Measurements from ENCODE around the gene ZNF619.
A peak's percentile ranks its signal among the peaks of the same experiment; 100 is the strongest.
"Not testable (repeated sequence)": the region's sequence is repeated elsewhere in the genome, so short reads cannot be mapped to it uniquely, and the experiment has no call there.

The ZNF619 gene

DNA sequence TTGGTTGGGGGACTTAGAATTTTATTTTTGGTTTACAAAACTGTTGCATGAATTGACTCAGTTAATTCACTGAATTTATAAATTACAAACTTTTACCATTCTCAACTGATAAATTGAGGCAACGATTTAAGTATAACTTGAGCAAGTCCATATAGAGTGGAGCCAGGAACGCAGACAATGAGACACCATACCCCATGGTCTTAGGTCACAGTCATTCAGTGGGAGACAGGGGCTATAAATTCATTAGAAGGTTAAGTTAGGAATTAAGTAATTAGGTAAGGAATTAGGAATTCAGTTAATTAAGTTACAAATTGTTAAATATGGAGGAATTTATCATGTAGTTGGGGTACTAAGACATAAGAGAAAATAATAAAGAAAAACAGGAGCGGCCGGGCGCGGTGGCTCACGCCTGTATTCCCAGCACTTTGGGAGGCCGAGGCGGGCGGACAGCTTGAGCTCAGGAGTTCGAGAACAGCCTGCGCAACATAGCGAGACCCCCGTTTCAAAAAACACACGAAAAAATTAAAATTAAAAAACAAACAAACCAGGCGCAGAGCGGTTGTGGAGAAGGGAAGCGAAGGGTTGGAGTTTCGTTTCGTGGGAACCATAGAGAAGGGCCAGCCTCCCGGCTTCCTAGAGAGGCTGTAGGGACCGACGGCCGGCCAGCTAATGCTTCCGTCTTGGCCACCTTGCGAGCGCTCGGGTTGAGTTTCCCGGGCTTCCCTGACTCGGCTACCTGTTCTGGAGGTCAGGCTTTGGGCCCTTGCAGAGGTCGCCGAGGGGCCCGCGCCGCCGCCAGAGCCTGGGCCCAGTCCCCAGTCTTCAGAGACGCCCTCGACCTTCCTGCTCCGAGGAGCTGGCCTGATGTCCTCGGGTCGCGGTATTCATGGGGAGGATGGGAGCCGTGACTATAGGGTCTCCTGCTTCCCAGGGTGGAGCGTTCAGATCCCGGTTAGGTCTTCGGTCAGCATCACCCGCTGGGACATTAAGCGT is at the start of gene ZNF619:
TSS of gene ZNF619 (plus strand) at position 645 of the 993 bp plus-strand sequence. CDS start 858 bp downstream, outside the sequence.
- peak; percentile 52 to 71 (median 64) for DNase-seq

DNA sequence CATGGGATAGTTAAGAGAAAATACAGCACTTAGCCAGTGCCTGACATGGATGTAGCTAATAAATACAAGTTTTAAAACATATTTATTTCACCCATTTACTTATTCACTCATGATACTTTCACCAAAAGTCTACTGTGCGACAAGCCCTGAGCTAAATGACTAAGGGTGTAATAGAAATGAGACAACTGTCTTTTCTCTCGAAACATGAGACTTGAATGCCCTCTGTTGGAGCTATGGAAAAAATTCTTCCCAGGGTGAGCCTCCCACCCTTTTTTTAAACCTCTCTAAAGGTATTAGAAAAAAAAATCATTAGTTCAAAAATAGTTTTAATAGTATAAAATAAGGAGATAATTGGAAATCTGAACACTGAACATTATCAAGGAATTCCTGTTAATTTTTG is 44.1 kb upstream of the ZNF619 start:
- peak in 1 of 3 experiments; percentile 0 for DNase-seq

DNA sequence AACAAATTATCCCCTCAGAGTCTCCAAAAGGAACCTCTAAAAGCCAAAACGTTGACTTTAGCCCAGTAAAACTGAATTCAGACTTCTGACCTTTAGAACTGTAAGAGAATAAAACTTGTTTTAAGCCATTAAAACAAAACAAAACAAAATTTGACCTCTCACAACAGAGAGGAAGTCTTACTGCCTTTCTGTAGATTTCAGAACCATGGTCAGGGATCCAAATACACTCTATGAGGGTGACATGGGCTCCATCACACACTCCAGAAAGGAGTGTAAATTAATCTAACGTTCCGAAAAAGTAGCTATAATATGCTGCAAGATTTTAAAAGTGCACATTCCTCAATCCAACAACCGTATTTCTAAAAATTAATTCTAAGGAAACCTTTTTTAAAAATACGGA is 39.0 kb upstream of the ZNF619 start:
- DNase-seq: no peak

DNA sequence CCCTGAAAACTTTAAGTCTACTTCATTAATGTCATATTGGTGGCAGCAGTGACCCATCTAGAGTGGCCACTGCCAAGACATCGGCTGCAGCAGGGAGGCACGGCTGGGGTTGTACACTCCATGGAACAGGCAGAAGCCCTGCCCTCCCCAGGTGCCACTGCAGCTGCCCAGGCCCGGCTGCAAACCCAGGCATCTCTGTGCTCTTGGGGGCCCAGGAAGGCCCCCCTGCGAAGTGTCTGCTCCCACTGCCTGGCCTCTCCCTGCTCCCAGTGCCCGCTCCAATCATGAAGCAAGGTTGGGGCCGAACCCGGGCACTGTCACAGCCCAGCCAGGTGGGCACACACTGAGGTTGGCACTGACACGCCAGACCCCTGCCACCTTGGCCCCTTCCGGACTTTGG is 31.9 kb upstream of the ZNF619 start:
- DNase-seq: no peak

DNA sequence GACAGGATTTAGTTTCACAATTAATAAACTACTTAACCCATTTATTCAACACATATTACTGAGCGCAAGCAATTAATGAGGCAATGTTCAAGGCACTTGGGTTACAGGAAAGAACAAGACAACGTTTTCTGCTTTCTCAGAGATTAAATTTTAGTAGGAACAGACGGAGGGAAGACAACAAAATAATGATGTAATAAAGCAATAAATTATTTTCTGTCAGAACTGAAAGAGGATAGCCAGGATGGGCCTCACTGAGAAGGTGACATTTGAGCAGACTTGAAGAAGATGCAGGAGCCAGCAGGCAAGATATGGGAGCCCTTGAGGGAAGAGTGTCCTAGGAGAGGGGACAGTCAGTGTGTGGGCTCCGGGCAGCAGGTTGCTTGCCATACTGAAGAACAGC is 31.0 kb upstream of the ZNF619 start:
- no peak for DNase-seq

DNA sequence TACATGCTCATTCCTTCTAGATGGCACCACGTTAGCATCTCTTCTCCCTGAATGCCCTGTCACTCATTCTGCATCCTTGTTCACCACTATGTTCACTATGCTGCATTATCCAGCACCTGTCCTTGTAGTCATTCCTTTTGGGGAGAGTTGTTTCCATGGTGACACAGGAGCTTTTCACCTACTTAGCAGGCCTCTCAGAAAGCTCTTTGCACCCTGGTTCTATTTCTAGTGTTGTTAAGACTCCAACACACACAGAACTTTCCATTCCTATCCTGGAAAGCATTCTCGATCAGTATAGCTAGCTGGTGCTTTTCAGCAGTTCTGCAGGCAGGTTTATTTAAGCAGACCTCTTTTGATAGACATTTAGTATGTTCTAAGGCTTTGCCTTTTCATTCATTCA is 26.5 kb upstream of the ZNF619 start:
- DNase-seq: no peak

DNA sequence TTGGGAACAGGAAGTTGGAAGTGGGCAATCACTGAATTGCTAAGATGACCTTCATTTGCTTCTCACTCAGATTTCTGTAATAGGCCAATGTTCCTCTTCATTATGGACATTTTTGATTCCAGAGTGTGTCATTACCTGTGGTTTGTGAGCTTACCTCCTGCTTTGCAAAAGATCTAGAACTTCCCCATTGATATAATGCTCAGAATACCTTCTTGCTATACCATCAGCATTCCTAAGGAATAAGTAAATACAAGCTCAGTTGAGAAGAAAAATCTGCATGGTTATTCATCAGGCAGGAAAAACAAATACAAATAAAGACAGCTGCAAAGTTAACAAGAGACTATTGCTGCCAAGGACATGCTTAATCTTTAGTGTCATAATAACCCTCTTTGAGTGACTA is 25.4 kb upstream of the ZNF619 start:
- DNase-seq: no peak

DNA sequence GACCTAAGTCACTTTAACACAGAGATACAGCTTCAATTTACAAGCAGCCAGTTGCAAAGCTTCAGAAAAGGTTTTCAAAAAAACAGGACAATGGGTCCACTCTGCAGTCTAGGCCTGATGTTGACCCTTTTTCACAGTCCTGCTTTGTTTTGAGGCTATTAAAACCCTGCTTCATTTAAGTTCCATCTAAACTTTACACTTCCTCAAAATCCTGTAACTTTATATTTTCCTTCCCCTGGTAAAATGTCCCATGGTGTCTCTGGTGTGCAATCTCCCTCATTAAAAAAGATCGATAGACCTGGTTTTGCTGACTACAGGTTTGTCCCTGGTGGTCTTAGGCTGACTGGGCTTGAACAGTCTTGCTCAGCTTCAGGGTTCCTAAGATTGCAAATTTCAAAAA is 24.9 kb upstream of the ZNF619 start:
- DNase-seq: no peak

DNA sequence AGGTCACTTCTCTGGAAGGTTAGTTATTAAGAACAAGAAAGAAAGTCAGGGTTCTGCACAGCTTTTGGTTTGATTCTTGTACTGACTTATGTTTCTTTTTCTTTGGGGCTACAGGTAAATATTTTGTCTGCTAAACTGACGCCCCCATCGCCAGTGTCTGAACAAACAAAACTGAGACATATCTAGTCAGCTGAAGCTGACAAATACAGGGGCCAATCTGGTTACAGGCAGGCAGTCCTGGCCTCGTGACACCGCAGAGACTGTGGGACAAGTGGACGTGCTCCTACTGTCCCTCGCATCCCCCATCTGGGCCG is 24.4 kb upstream of the ZNF619 start:
- no peak for DNase-seq

DNA sequence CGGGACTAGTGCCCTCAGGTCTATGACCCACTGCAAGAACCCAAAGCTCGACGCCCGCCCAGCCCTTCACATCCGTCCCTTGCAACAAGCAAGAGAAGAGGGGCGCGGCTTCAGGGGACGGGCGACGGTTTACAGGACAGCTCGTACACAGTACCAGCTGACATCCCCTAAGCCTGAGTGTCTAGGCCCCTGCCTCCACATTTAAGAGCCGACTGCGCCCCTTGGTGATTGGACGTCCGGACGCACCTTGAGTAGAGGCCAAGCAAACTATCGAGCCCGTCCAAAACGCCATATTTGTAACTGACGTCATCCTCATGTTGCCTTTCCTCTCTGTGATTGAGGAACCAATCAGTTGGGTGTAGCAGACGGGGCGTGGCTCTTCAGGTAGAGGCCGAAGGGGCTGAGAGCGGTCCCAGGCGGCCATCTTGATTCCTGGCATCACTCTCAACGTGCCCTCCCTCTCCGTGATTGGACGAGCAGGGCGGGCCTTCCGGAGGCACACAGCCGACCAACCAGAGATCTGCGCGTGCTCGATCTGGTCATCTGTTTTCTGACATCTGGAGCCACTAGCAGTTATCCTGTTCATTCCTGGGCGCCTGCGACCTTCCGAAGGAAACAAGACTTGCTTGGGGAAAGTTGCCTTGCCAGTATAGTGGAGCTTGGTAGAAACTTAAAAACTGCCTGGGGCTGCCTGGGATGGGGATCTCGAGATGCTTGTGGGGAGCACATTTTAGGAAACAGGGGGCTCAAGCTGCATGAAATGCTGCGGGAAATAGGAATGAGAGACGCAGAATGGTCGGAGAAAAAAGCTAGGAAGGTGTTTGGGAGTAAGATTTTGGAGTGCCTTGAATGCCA is 23.8 kb upstream of the ZNF619 start:
- DNase-seq: peak; percentile 90 to 97 (median 95)

DNA sequence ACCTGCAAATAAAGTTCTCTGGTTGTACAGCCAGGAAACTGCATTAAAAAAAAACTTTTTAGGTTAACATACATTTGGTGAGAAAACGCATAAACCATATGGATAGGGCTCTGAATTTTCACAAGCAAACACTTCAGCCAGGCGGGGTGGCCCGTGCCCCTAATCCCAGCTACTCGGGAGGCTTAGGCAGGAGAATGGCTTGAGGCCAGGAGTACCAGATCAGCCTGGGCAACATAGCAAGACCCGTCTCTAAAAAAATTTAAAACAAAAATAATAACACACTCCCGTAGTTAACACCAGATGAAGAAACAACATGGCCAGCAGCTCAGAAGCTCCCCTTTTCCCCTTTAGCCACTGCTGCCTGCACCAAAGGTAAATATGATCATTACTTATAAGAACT is 23.0 kb upstream of the ZNF619 start:
- DNase-seq: no peak

DNA sequence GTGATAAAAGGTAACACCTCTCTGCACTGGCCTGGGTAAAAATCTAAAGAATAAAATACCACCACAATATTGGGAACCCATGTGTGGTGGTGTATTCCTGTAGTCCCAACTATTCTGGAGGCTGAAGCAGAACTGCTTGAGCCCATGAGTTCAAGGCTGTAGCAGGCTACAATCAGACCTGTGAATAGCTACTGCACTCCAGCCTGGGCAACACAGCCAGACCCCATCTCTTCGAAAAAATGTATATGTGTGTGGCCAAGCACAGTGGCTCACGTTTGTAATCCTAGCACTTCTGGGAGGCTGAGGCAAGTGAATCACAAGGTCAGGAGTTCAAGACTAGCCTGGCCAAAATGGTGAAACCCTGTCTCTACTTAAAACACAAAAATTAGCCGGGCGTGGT is 21.6 kb upstream of the ZNF619 start:
- DNase-seq: no peak

DNA sequence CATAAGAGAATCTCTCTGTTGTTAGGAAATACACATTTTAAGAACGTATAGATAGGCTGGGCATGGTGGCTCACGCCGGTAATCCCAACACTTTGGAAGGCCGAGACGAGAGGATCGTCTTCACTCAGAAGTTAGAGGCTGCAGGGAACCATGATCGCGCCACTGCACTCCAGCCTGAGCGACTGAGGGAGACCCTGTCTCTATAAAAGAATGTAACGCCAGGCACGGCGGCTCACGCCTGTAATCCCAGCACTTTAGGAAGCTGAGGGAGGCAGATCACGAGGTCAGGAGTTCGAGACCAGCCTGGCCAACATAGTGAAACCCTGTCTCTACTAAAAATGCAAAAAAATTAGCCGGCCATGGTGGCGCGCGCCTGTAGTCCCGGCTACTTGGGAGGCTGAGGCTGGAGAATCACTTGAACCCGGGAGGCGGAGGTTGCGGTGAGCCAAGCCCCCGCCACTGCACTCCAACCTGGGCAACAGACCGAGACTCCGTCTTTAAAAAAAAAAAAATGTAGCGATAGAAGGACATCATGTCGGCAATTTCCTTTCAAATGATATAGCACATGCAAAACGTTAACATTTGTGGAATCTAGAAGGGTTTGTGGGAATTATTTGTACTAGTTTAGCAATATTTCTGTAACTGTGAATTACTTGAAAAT is 20.5 kb upstream of the ZNF619 start:
- no peak for DNase-seq

DNA sequence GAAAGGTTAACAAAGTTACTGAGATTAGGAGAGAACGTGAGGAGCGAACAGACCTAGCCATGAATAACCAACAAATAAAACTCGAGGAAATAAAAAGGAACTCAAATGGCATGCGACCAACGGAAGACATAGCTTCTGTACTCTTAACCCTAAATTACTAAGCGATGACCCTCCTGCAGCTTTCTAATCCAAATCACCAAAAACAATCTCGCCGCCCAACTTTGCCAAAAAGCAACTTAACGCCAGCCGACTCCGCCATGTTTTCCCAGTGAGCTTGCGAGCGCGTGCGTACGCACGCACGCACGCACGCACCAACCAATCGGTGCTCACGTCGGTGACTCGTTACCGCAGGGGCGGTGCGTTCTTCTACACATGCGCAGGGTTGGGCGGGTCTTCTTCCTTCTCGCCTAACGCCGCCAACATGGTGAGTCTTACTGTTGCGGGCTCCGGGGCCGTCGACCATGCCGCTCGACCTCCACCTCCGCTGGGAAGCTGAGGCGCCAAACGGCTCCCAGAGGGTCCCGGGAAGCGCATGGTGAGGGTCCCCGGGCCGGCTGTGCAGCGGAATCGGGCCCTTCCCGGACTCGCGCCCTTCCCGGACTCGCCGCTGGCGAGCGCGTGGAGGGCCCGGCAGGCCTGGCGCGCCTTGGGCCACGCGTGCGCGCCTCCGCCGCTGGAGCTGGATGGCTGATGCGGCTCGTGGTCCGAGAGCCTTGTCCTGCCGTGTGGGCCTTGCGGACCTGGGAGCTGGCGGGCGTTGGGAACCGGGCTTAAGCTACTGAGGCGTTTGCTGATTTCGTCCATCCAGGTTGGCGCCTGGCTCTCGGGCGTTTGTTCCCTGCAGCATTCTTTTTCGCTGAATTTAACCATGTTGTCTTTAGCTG is 19.7 kb upstream of the ZNF619 start, which contains the start of gene RPL14:
TSS of gene RPL14 (plus strand) at position 400 of the 884 bp plus-strand sequence. CDS start at position 533, 133 bp downstream.
- peak; percentile 84 to 91 (median 91) for DNase-seq

DNA sequence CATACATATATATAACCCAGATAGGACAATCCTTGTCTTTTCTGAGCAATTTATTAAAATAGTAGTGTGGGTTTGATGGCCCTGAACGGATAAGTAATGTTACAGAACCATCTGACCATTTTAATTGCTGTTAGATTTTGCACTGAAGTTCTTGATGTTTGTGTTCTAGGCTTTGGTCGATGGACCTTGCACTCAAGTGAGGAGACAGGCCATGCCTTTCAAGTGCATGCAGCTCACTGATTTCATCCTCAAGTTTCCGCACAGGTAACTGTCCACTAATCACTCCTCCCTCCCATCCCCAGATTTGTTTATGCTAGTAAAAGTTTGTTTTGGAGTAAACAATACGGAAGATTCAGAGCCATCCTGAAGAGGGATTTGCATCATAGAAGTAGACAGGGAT is 18.4 kb upstream of the ZNF619 start:
- DNase-seq: no peak

DNA sequence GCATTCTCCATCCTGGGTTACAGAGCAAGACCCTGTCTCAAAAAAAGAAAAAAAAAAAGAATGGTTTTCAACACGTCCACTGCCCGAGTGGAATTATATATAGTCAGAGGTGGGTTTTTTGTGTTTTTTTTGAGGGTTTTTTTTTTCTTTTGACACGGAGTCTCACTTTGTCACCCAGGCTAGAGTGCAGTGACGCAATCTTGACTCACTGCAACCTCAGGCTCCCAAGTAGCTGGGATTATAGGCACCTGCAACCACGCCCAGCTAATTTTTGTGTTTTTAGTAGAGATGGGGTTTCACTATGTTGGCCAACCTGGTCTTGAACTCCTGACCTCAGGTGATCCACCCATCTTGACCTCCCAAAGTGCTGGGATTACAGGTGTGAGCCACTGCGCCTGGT is 16.4 kb upstream of the ZNF619 start:
- not testable (repeated sequence) for DNase-seq

DNA sequence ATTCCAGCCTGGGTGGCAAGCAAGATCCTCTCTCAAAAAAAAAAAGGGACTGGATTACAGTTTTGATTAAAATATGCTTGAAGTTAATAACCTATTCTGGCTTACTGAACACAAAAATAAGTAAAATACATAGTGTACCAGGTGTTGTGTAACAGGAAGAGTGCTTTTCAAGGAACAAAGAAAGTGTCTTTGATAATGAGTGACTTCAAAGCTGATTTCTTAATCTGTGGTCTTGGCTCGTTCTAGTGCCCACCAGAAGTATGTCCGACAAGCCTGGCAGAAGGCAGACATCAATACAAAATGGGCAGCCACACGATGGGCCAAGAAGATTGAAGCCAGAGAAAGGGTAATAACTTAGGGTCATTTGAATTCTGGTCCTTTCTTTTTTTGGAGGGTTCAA is 15.8 kb upstream of the ZNF619 start:
- peak in 1 of 3 experiments; percentile 0 for DNase-seq

DNA sequence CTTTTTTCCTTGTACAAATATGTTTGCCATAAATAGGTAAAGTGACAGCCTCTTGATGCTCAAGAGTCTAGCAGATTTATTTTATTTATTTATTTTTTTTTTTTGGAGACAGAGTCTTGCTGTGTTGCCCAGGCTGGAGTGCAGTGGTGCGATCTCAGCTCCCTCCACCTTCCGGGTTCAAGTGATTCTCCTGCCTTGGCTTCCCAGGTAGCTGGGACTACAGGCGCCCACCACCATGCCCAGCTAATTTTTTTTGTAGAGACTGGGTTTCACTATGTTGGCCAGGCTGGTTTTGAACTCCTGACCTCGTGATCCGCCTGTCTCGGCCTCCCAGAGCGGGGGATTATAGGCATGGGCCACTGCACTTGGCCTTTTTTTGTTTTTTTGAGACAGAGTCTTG is 14.1 kb upstream of the ZNF619 start:
- DNase-seq: not testable (repeated sequence)

DNA sequence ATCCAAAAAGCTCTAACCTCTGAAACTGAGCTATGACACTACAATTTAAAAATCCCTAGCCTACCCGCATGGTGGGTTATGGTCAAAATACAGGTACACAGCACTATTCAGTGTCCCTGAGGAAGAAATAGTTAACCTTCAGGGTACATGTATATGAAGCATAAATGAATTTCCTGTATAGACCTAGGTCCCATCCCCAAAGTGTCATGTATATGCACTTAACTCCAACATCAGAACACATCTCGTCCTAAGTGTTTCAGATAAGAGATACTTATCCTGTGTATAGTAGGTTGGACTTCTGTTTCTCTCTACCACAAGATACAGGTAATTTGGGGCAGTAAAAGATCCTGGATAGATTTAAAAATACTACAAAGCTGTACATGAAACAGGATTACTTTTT is 13.3 kb upstream of the ZNF619 start:
- no peak for DNase-seq

DNA sequence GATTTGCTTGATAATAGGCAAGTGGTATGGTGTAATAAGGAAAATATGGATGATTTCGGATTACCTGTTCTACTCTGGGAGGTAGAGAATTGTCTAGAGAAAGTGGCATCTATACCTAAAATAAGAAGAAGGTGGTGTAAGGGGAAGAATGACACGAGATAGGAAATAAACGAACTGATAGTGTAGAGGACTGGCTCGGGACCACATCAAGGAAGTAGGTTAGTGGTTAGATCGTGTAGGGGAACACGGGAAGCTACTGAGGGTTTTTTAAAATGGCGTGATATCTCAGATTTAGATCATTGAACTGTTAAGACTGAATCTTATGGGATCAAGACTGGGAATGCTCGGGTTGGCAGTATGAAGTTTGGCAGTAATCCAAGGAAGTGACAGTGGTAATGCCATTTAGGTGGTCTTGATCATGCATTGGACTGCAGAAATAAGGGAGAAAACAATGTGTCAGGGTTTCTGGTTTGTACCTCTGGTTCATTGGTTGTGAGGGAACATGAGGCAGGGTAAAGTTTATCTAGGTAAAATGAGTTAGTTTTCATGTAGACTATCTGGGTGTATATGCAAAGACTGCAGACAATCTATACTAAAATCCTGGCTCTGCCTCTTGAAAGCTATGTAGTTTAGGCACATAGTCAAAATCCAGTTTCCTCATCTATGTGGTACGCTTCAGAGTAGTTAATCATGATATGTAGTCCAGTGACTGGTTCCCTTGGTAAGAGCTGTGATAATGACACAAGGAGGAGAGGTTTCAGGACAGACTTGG is 12.4 kb upstream of the ZNF619 start:
- DNase-seq: peak in 1 of 3 experiments; percentile 1

DNA sequence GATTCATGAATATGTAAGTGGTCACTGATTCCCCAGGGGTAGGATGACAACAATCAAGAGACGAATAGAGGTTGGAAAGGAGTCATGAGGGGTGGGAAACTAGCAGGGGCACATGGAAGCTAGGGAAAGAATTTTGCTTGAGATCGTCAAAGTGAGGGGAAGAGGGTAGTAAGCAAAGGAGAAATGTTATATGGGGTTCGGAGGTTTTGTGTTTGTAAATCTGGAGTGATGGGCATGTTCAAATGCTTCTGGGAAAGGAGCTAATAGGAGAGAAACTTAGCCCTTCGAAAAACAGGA is 11.9 kb upstream of the ZNF619 start:
- no peak for DNase-seq

DNA sequence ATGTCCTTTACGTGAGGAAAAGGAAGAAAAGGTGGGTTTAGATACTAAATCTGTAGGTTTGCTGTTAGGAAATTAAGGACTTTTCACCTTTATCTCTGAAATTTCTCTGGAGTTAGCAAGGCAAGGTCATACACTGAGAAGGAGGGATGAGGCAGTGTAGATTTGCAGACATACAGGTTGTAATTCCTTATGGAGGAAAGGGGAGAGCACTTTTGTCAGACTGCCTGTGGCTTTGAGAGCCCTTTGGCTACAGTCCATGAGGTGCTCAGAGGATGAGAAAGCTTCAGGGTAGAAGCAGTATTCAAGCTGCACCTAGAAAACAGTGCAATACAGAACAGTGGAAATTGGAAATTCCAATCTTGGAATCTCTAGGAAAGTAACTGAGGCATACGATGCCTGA is 11.5 kb upstream of the ZNF619 start:
- DNase-seq: no peak

All from NCI-H1417 (cell line).